ENCODE measurements around the gene SF1.

The SF1 gene

GRCh38 chr11:64753019-64753379 is 25.3 kb downstream of the SF1 start:
- H3K36me3 ChIP-seq (replicated peaks; ENCODE audit: insufficient read depth, low read length) = no peaks in the 10 kb centered on the region
- no peaks in the 10 kb centered on the region for H3K4me1 ChIP-seq (ENCODE audit: low read length)
- TF ChIP-seq EZH2phosphoT487 (IDR thresholded peaks at IDR 0.05; ENCODE audit: low read length) (no peak), EZH2 (optimal IDR thresholded peaks at IDR 0.05; ENCODE audit: low read depth, low read length) (no peak)
- no peaks in the 10 kb centered on the region for H3K9me2 ChIP-seq (replicated peaks; ENCODE audit: insufficient read depth, low read length)
- DNase-seq = no peak
- H3K27me3 ChIP-seq (replicated peaks; ENCODE audit: insufficient read depth, low read length) = peaks cover 5% of the 10 kb centered on the region
- H3K9me3 ChIP-seq (replicated peaks; ENCODE audit: insufficient read depth, low read length) = no peaks in the 10 kb centered on the region
- no peak overlapping the region for H3K9ac ChIP-seq (ENCODE audit: low read length)
- H4K20me1 ChIP-seq (ENCODE audit: insufficient read depth, low read length) = no peaks in the 10 kb centered on the region
- no peak overlapping the region for H3K27ac ChIP-seq (ENCODE audit: low read length)
- H3K4me3 ChIP-seq (ENCODE audit: low read length) = no peak overlapping the region
- no peak overlapping the region for H3K4me2 ChIP-seq (ENCODE audit: low read depth, low read length)
- no peaks in the 10 kb centered on the region for H3F3A ChIP-seq (ENCODE audit: insufficient read depth, low read length)
- no peaks in the 10 kb centered on the region for H3K79me2 ChIP-seq (ENCODE audit: low read length)
- H2AFZ ChIP-seq (ENCODE audit: low read length) = no peak overlapping the region

GRCh38 chr11:64752175-64752970 is 26.0 kb downstream of the SF1 start:
- Histone ChIP-seq H4K20me1 (ENCODE audit: insufficient read depth, low read length) (no peaks in the 10 kb centered on the region), H3K9ac (ENCODE audit: low read length) (no peak overlapping the region), H3K4me1 (ENCODE audit: low read length) (no peaks in the 10 kb centered on the region), H3K79me2 (ENCODE audit: low read length) (no peaks in the 10 kb centered on the region), H3K36me3 (replicated peaks; ENCODE audit: insufficient read depth, low read length) (no peaks in the 10 kb centered on the region), H3K9me3 (replicated peaks; ENCODE audit: insufficient read depth, low read length) (no peaks in the 10 kb centered on the region), H3K9me2 (replicated peaks; ENCODE audit: insufficient read depth, low read length) (no peaks in the 10 kb centered on the region), H3F3A (ENCODE audit: insufficient read depth, low read length) (no peaks in the 10 kb centered on the region), H3K27ac (ENCODE audit: low read length) (no peak overlapping the region), H3K4me3 (ENCODE audit: low read length) (no peak overlapping the region), H2AFZ (ENCODE audit: low read length) (no peak overlapping the region), H3K4me2 (ENCODE audit: low read depth, low read length) (no peak overlapping the region), H3K27me3 (replicated peaks; ENCODE audit: insufficient read depth, low read length) (peaks cover 11% of the 10 kb centered on the region)
- TF ChIP-seq EZH2 (optimal IDR thresholded peaks at IDR 0.05; ENCODE audit: low read depth, low read length) (no peak), EZH2phosphoT487 (IDR thresholded peaks at IDR 0.05; ENCODE audit: low read length) (no peak), CTCF (IDR thresholded peaks at IDR 0.05; ENCODE audit: low read length) (no peak)
- DNase-seq = no peak

GRCh38 chr11:64751580-64751979 is 26.8 kb downstream of the SF1 start:
- Histone ChIP-seq H3K27me3 (replicated peaks; ENCODE audit: insufficient read depth, low read length) (peaks cover 19% of the 10 kb centered on the region), H3K27ac (ENCODE audit: low read length) (no peak overlapping the region), H3K4me3 (ENCODE audit: low read length) (no peak overlapping the region), H2AFZ (ENCODE audit: low read length) (no peak overlapping the region), H3K4me1 (ENCODE audit: low read length) (no peaks in the 10 kb centered on the region), H3K9me3 (replicated peaks; ENCODE audit: insufficient read depth, low read length) (no peaks in the 10 kb centered on the region), H3K9me2 (replicated peaks; ENCODE audit: insufficient read depth, low read length) (no peaks in the 10 kb centered on the region), H3K79me2 (ENCODE audit: low read length) (no peaks in the 10 kb centered on the region), H4K20me1 (ENCODE audit: insufficient read depth, low read length) (no peaks in the 10 kb centered on the region), H3K9ac (ENCODE audit: low read length) (no peak overlapping the region), H3K36me3 (replicated peaks; ENCODE audit: insufficient read depth, low read length) (no peaks in the 10 kb centered on the region), H3F3A (ENCODE audit: insufficient read depth, low read length) (no peaks in the 10 kb centered on the region), H3K4me2 (ENCODE audit: low read depth, low read length) (no peak overlapping the region)
- no peak for TF ChIP-seq EZH2 (optimal IDR thresholded peaks at IDR 0.05; ENCODE audit: low read depth, low read length)
- no peak for TF ChIP-seq EZH2phosphoT487 (IDR thresholded peaks at IDR 0.05; ENCODE audit: low read length)
- no peak for TF ChIP-seq CTCF (IDR thresholded peaks at IDR 0.05; ENCODE audit: low read length)
- no peak for DNase-seq

- H3K4me1 ChIP-seq (ENCODE audit: low read length) = no peaks in the 10 kb centered on the region
- no peak overlapping the region for H3K4me3 ChIP-seq (ENCODE audit: low read length)
- DNase-seq = no peak
- H3K4me2 ChIP-seq (ENCODE audit: low read depth, low read length) = no peak overlapping the region
- H3K79me2 ChIP-seq (ENCODE audit: low read length) = no peaks in the 10 kb centered on the region
- H3K27ac ChIP-seq (ENCODE audit: low read length) = no peak overlapping the region
- TF ChIP-seq EZH2 (optimal IDR thresholded peaks at IDR 0.05; ENCODE audit: low read depth, low read length) = no peak
- no peak for TF ChIP-seq CTCF (IDR thresholded peaks at IDR 0.05; ENCODE audit: low read length)
- no peak for TF ChIP-seq EZH2phosphoT487 (IDR thresholded peaks at IDR 0.05; ENCODE audit: low read length)
- no peak overlapping the region for H3K9ac ChIP-seq (ENCODE audit: low read length)
- no peak overlapping the region for H2AFZ ChIP-seq (ENCODE audit: low read length)
- no peaks in the 10 kb centered on the region for H3K36me3 ChIP-seq (replicated peaks; ENCODE audit: insufficient read depth, low read length)
- no peaks in the 10 kb centered on the region for H4K20me1 ChIP-seq (ENCODE audit: insufficient read depth, low read length)
- no peaks in the 10 kb centered on the region for H3K9me3 ChIP-seq (replicated peaks; ENCODE audit: insufficient read depth, low read length)
- no peaks in the 10 kb centered on the region for H3F3A ChIP-seq (ENCODE audit: insufficient read depth, low read length)
- no peaks in the 10 kb centered on the region for H3K9me2 ChIP-seq (replicated peaks; ENCODE audit: insufficient read depth, low read length)
- H3K27me3 ChIP-seq (replicated peaks; ENCODE audit: insufficient read depth, low read length) = peaks cover 23% of the 10 kb centered on the region
These were observed 27.2 kb downstream of the SF1 start for GRCh38 chr11:64751136-64751535.

Data from MM.1S (cell line).